ENCODE results near the gene ZNF628. TPM values are rescaled to one million over a fixed set of nuclear protein-coding genes. Genes with fewer than 3 reads are reported as not detected.

Gene ZNF628
- total and polyA plus RNA-seq, 10 donors = 1.4 to 13.6 (median 7.9) TPM

DNA sequence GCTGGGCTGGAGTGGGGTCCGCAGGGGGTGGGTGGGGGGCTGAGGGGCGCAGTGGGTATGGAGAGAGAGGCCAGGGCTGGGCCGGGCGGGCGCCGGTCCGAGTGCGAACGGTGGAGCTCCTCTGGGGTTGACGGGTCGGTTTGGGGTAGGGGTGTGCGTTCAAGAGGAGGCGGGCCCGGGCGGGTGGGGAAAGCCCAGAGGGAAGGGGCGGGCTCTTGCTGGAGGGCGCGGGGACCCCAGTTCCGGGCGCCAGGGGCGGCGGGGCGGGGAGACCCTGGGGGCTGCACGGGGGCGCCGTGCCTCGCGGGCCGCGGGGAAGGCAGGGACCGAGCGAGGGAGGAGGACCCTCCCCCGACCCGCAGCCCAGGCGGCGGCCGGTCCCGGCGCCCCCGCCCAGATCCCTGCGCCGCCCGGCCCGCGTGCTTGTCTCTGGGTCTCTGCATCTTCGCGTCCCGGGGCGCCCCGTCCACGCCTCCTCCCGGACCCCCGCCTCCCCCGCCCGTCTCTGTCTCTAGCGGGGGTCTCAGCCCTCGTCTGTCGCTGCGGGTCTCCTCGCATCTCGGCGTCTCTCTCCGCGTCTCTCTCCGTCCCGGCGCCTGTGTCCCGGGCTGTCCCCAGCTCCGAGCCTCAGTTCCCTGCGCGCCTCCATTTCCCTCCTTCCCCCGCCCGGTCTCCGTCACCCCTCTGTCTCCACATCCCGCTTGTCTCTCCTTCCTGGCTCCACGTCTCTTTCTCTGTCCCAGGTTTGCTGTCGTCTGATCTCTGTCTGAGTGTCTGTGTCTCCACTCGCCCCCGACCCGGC, 25.1 kb upstream of the ZNF628 start:
- H3K27ac ChIP-seq = no peak overlapping the region
- H3K9me3 ChIP-seq = no peaks in the 10 kb centered on the region
- TF ChIP-seq POLR2AphosphoS5 (IDR thresholded peaks at IDR 0.05) (no peak), POLR2A (IDR thresholded peaks at IDR 0.05) (no peak), CTCF (IDR thresholded peaks at IDR 0.05 in 8 of 11, conservative IDR thresholded peaks at IDR 0.05 in 3 of 11) (no peak)
- intact Hi-C loops (cut with DNase I; ENCODE audit: low total_unique reads) = no loop called here
- H3K4me3 ChIP-seq = peak overlapping the region in 5 of 8 donors; percentile 1 to 57 (median 21)
- DNase-seq = no peak
- H3K4me1 ChIP-seq = peaks cover 10 to 24% (median 20%) of the 10 kb centered on the region in 6 donors
- peaks cover 8 to 57% (median 29%) of the 10 kb centered on the region in 7 donors for H3K27me3 ChIP-seq (replicated peaks in 1 of 7)
- peaks cover 0 to 28% (median 8%) of the 10 kb centered on the region in 6 donors for H3K36me3 ChIP-seq
- WGBS, 5 donors = 2 to 3% (median 2%) methylated on average over 34 to 80 of the region's 80 CpGs

- H3K36me3 ChIP-seq = peaks cover 0 to 31% (median 9%) of the 10 kb centered on the region in 6 donors
- no peak for TF ChIP-seq POLR2A (IDR thresholded peaks at IDR 0.05)
- TF ChIP-seq POLR2AphosphoS5 (IDR thresholded peaks at IDR 0.05) = no peak
- TF ChIP-seq CTCF (IDR thresholded peaks at IDR 0.05 in 8 of 11, conservative IDR thresholded peaks at IDR 0.05 in 3 of 11) = no peak
- H3K27me3 ChIP-seq (replicated peaks in 1 of 7) = peaks cover 8 to 49% (median 29%) of the 10 kb centered on the region in 7 donors
- no peak for DNase-seq
- H3K27ac ChIP-seq = no peak overlapping the region
- no peaks in the 10 kb centered on the region for H3K9me3 ChIP-seq
- intact Hi-C loops (cut with DNase I; ENCODE audit: low total_unique reads) = no loop called here
- peak overlapping the region in 5 of 8 donors; percentile 1 to 57 (median 21) for H3K4me3 ChIP-seq
- WGBS, 5 donors = 2 to 7% (median 5%) methylated on average over 43 to 57 of the region's 57 CpGs
- H3K4me1 ChIP-seq = peaks cover 10 to 24% (median 20%) of the 10 kb centered on the region in 6 donors
Measured at GRCh38 chr19:55451965-55452748, 24.3 kb upstream of the ZNF628 start.

GRCh38 chr19:55452749-55453346, 23.6 kb upstream of the ZNF628 start:
- H3K4me1 ChIP-seq = peaks cover 10 to 24% (median 20%) of the 10 kb centered on the region in 6 donors
- intact Hi-C loops (cut with DNase I; ENCODE audit: low total_unique reads) = no loop called here
- DNase-seq = no peak
- 15 to 29% (median 26%) methylated on average over 27 to 34 of the region's 34 CpGs for WGBS, 5 donors
- H3K4me3 ChIP-seq = peak overlapping the region in 1 of 8 donors; percentile 57
- TF ChIP-seq POLR2A (IDR thresholded peaks at IDR 0.05) = no peak
- TF ChIP-seq POLR2AphosphoS5 (IDR thresholded peaks at IDR 0.05) = peak in 2 of 3 donors; percentile 36 to 46
- no peak for TF ChIP-seq CTCF (IDR thresholded peaks at IDR 0.05 in 8 of 11, conservative IDR thresholded peaks at IDR 0.05 in 3 of 11)
- no peaks in the 10 kb centered on the region for H3K9me3 ChIP-seq
- H3K27ac ChIP-seq = no peak overlapping the region
- peaks cover 8 to 42% (median 29%) of the 10 kb centered on the region in 7 donors for H3K27me3 ChIP-seq (replicated peaks in 1 of 7)
- peaks cover 0 to 31% (median 9%) of the 10 kb centered on the region in 6 donors for H3K36me3 ChIP-seq

All from spleen (tissue), 11 donors.